ENCODE measurements around the gene SLIT3.

SLIT3 gene

GRCh38 chr5:168734119-168734518 is 566.8 kb downstream of the SLIT3 start:
- H3K79me2 ChIP-seq (ENCODE audit: insufficient read depth, low read depth) = no peaks in the 10 kb centered on the region

GRCh38 chr5:168728546-168729211 is 572.3 kb downstream of the SLIT3 start:
- Histone ChIP-seq H3K79me2 (ENCODE audit: insufficient read depth, low read depth) (no peaks in the 10 kb centered on the region), H2AFZ (ENCODE audit: low read depth) (no peak overlapping the region), H3K9ac (no peak overlapping the region), H3K36me3 (ENCODE audit: insufficient read depth) (no peaks in the 10 kb centered on the region), H3K4me1 (ENCODE audit: low read depth, poor library complexity, severe bottlenecking) (no peaks in the 10 kb centered on the region), H3K4me2 (no peak overlapping the region; the same call in 1 of the 2 replicates), H3K27me3 (ENCODE audit: insufficient read depth, low read depth) (no peaks in the 10 kb centered on the region), H4K20me1 (ENCODE audit: insufficient read depth) (no peaks in the 10 kb centered on the region), H3K27ac (no peak overlapping the region), H3K4me3 (IDR thresholded peaks at IDR 0.05; ENCODE audit: insufficient read depth, low read depth, low read length) (no peak overlapping the region)
- no peak for TF ChIP-seq CTCF (conservative IDR thresholded peaks at IDR 0.05; ENCODE audit: low read depth, low read length)

More at GRCh38 chr5:168734119-168734518, 566.8 kb downstream of the SLIT3 start:
- H3K27me3 ChIP-seq (ENCODE audit: insufficient read depth, low read depth) = no peaks in the 10 kb centered on the region
- H3K36me3 ChIP-seq (ENCODE audit: insufficient read depth) = no peaks in the 10 kb centered on the region
- H3K4me2 ChIP-seq = no peak overlapping the region
- TF ChIP-seq CTCF (conservative IDR thresholded peaks at IDR 0.05; ENCODE audit: low read depth, low read length) = no peak
- no peak overlapping the region for H3K27ac ChIP-seq
- no peaks in the 10 kb centered on the region for H4K20me1 ChIP-seq (ENCODE audit: insufficient read depth)
- no peaks in the 10 kb centered on the region for H3K4me1 ChIP-seq (ENCODE audit: low read depth, poor library complexity, severe bottlenecking)
- H3K9ac ChIP-seq = no peak overlapping the region
- no peak overlapping the region for H2AFZ ChIP-seq (ENCODE audit: low read depth)
- no peak overlapping the region for H3K4me3 ChIP-seq (IDR thresholded peaks at IDR 0.05; ENCODE audit: insufficient read depth, low read depth, low read length)

GRCh38 chr5:168727547-168727946 is 573.4 kb downstream of the SLIT3 start:
- Histone ChIP-seq H3K4me1 (ENCODE audit: low read depth, poor library complexity, severe bottlenecking) (no peaks in the 10 kb centered on the region), H2AFZ (ENCODE audit: low read depth) (no peak overlapping the region), H3K36me3 (ENCODE audit: insufficient read depth) (no peaks in the 10 kb centered on the region), H3K79me2 (ENCODE audit: insufficient read depth, low read depth) (no peaks in the 10 kb centered on the region), H3K27ac (no peak overlapping the region), H4K20me1 (ENCODE audit: insufficient read depth) (no peaks in the 10 kb centered on the region), H3K4me2 (no peak overlapping the region), H3K27me3 (ENCODE audit: insufficient read depth, low read depth) (no peaks in the 10 kb centered on the region), H3K9ac (no peak overlapping the region), H3K4me3 (IDR thresholded peaks at IDR 0.05; ENCODE audit: insufficient read depth, low read depth, low read length) (no peak overlapping the region)
- TF ChIP-seq CTCF (conservative IDR thresholded peaks at IDR 0.05; ENCODE audit: low read depth, low read length) = no peak

- H3K79me2 ChIP-seq (ENCODE audit: insufficient read depth, low read depth) = no peaks in the 10 kb centered on the region
- TF ChIP-seq CTCF (conservative IDR thresholded peaks at IDR 0.05; ENCODE audit: low read depth, low read length) = no peak
- H3K4me2 ChIP-seq = no peak overlapping the region
- H2AFZ ChIP-seq (ENCODE audit: low read depth) = no peak overlapping the region
- no peaks in the 10 kb centered on the region for H3K36me3 ChIP-seq (ENCODE audit: insufficient read depth)
- H3K9ac ChIP-seq = no peak overlapping the region
- no peaks in the 10 kb centered on the region for H3K27me3 ChIP-seq (ENCODE audit: insufficient read depth, low read depth)
- no peaks in the 10 kb centered on the region for H4K20me1 ChIP-seq (ENCODE audit: insufficient read depth)
- no peak overlapping the region for H3K4me3 ChIP-seq (IDR thresholded peaks at IDR 0.05; ENCODE audit: insufficient read depth, low read depth, low read length)
- H3K4me1 ChIP-seq (ENCODE audit: low read depth, poor library complexity, severe bottlenecking) = no peaks in the 10 kb centered on the region
- no peak overlapping the region for H3K27ac ChIP-seq
Observed at GRCh38 chr5:168726342-168726741, 574.6 kb downstream of the SLIT3 start.
